Body of pancreas (tissue), 4 donors: ENCODE data around the gene AGAP1.

Experiments used
- CTCF ChIP-seq, 7 experiments: fragments of 450-650 bp in 4 of 7; fragments of 200-600 bp in 3 of 7; sonication (generic) in 3 of 7; IDR thresholded peaks; one replicate each; pipeline ENCODE4 v1.5.1; 2016 to 2019; ENCODE audit warnings: antibody characterized with exemption in 7 of 7
- POLR2A ChIP-seq, 3 donors: fragments of 450-650 bp; IDR thresholded peaks; one replicate each; pipeline ENCODE4 v1.6.1; 2016; ENCODE audit warnings: antibody characterized with exemption in 3 of 3, mild to moderate bottlenecking in 2 of 3

DNA sequence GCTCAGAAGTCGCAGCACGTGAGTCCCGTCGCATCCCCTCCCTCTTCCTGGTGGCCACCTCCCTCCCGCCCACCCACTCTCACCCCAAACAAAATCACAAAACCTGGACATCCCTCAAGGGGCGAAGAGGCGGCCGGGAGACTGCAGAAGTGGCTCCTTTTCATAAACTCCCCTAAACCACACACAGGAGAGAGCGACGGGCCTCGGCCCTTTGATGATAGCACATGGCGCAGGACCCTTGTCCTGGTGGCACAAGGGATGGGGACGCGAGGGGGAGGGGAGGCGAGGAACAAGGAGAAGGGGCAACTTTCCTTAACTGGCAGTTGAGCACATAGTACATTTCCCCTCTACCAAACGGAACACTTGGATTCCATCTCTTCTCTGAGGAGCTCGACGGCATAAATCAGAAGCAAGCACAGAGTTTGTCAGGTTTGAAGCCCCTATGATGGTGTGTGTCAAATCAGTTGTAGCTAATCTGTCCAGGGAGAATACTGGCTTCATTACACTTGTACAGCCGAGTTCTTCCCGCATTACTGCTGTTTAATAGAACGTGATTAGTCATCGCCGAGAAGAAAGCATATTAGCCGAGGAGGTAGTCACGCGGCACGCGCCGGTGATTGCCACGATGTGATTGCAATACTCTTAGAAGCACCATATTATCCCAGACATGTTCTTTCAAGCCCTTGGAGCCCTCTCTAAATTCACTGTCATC, 630.5 kb downstream of the AGAP1 start:
- no peak for TF ChIP-seq CTCF (IDR thresholded peaks at IDR 0.05)
- no peak for TF ChIP-seq POLR2A (IDR thresholded peaks at IDR 0.05)
